Effector memory CD4-positive, alpha-beta T cell (primary cell): Measurements from ENCODE around the gene NEUROD6.

Experiments
- DNase-seq, 3 donors: peaks; one replicate each; pipeline ENCODE4 v3.0.0-alpha.2; 2020
- H3K27ac ChIP-seq: 2 replicates; pipeline ENCODE4 v1.7.0; 2013; ENCODE audit warnings: mild to moderate bottlenecking, low read length, moderate library complexity; ENCODE audit not compliant: insufficient read depth, poor library complexity, severe bottlenecking
- H3K27me3 ChIP-seq: replicated peaks from 2 replicates; pipeline ENCODE4 v1.7.0; 2013; ENCODE audit warnings: mild to moderate bottlenecking, low read length; ENCODE audit not compliant: insufficient read depth, control insufficient read depth, poor library complexity, severe bottlenecking
- H3K36me3 ChIP-seq: 2 replicates; pipeline ENCODE4 v1.7.0; 2013; ENCODE audit warnings: mild to moderate bottlenecking, low read length, moderate library complexity; ENCODE audit not compliant: control insufficient read depth, insufficient read depth
- H3K4me1 ChIP-seq: 2 replicates; pipeline ENCODE4 v1.7.0; 2013; ENCODE audit warnings: low read length, mild to moderate bottlenecking; ENCODE audit not compliant: control insufficient read depth, insufficient read depth, poor library complexity, severe bottlenecking
- H3K4me3 ChIP-seq: 2 replicates; pipeline ENCODE4 v1.7.0; 2013; ENCODE audit warnings: low read length, low read depth, mild to moderate bottlenecking; ENCODE audit not compliant: insufficient read depth, poor library complexity, severe bottlenecking
- H3K9me3 ChIP-seq: 2 replicates; pipeline ENCODE4 v1.7.0; 2013; ENCODE audit warnings: mild to moderate bottlenecking, low read length, moderate library complexity; ENCODE audit not compliant: control insufficient read depth

The NEUROD6 gene

DNA sequence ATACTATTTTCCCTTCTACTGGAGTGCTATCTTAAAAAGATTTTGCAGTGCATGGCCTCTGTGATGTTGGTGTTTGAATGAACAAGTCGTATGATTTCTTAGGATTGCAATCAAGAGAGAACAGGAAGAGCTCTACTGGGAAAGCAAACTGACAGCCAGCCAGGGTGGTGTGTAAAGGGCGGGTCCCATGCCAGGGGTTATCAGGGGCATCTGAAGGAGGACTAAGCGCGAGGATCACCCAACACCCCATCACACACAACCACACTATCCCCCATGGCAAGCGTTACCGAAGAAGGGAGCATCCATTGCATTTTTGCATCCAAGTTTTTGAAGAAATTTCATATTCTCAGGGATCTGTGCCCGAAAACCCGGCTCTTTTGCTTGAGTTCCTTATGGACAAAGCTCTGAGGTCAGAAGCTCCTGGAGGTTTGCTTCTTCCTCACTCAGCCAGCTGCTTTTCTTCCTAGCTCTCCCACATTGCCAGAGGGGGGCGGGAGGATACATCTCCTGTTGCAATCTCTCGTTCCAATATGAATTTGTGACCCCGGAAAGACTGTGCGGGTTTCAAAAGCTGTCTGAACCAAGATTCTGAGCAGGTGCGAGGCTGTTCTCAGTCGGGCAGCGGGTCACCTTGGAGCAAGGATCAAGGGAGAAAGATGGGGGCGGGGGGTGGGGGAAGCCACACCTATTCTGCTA lies 5.2 kb downstream of the NEUROD6 start:
- no peak overlapping the region for H3K4me3 ChIP-seq
- no peaks in the 10 kb centered on the region for H3K4me1 ChIP-seq
- DNase-seq, result no peak
- H3K27me3 ChIP-seq, result no peaks in the 10 kb centered on the region
- H3K36me3 ChIP-seq, result no peaks in the 10 kb centered on the region
- H3K27ac ChIP-seq, result no peak overlapping the region
- H3K9me3 ChIP-seq, result no peaks in the 10 kb centered on the region

DNA sequence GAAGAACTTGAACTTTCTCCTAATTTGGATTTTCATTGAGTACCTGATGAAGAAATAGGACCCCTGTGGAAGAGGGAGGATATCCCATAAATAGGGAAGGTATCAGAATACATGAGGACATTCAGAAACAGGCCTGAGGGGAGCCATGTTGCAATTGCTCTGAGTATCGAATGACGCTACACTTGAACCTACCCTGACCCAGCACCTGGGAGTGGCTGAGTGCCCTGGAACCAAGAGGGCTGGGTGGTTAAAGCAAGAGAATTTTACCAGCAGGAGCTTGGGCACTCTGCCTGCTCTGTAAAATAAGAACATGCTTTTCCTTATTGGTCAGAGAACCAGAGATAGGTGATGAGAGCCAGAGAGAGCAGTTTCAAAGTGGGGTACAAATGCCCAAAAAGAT lies 7.2 kb downstream of the NEUROD6 start:
- no peak for DNase-seq
- no peaks in the 10 kb centered on the region for H3K27me3 ChIP-seq

DNA sequence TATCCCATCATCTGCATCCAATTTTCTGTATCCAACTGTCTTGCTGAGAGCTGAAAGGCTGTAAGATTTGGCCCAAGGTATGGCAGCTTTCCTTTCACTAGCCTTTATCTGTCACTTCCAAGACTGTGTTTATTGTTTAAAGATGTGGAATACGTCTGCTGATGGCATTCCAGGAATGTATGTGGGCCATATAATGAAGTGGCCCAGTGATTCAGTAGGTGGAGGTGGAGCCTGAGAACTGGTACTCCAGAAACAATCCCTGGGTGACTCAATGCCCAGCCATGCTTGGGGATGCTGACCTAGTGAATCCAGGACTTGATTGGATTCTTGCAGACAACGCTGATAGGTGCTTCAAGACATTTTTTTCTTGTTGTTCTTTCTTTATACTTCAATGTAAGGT lies 13.5 kb downstream of the NEUROD6 start:
- no peaks in the 10 kb centered on the region for H3K27me3 ChIP-seq
- H3K4me3 ChIP-seq, result no peak overlapping the region
- H3K4me1 ChIP-seq, result no peaks in the 10 kb centered on the region
- H3K36me3 ChIP-seq, result no peaks in the 10 kb centered on the region
- no peak overlapping the region for H3K27ac ChIP-seq
- no peak for DNase-seq
- no peaks in the 10 kb centered on the region for H3K9me3 ChIP-seq

More for the DNA sequence above, 7.2 kb downstream of the NEUROD6 start:
- no peak overlapping the region for H3K4me3 ChIP-seq
- H3K27ac ChIP-seq, result no peak overlapping the region
- H3K4me1 ChIP-seq, result no peaks in the 10 kb centered on the region
- H3K36me3 ChIP-seq, result no peaks in the 10 kb centered on the region
- H3K9me3 ChIP-seq, result no peaks in the 10 kb centered on the region

DNA sequence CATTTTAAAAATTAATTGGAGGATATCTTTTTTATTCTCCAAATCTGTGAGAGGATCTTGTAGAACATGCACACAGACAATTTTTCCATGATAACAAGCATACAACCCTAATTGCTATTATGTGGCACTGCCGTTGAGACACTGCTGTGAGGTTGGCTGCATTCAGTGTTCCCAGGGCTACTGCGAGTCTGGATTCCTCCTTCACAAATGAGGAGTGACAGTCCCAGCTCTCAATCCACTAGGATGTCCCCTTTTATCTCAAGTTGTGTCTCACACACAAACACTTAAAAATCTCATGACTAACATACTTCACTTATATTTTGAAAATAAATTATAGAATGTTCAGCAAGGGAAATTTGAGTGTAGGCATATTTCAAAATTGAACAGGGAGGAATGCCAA lies 14.1 kb downstream of the NEUROD6 start:
- DNase-seq, result no peak

DNA sequence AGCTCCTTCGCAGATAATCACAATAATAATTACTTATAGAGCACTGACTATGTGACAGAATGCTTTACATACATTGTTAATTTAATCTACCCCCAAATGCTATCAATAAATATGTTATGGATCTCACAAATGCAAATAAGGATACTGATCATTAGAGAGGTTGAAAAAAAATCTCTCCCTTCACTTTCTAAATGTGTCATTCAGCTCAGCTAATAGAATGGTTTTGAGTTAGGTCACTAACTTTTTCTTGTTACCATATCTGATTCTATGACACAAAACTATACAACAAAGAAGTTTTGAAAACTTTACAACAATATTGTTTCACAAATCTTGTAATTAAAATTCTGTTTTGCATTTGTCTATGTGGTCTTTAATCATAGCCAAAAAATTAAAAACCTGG lies 17.4 kb downstream of the NEUROD6 start:
- no peak overlapping the region for H3K27ac ChIP-seq
- no peaks in the 10 kb centered on the region for H3K4me1 ChIP-seq
- DNase-seq, result no peak
- H3K4me3 ChIP-seq, result no peak overlapping the region
- H3K27me3 ChIP-seq, result no peaks in the 10 kb centered on the region
- H3K9me3 ChIP-seq, result no peaks in the 10 kb centered on the region
- H3K36me3 ChIP-seq, result no peaks in the 10 kb centered on the region

More for the DNA sequence above, 14.1 kb downstream of the NEUROD6 start:
- no peaks in the 10 kb centered on the region for H3K27me3 ChIP-seq
- H3K4me1 ChIP-seq, result no peaks in the 10 kb centered on the region
- H3K9me3 ChIP-seq, result no peaks in the 10 kb centered on the region
- H3K36me3 ChIP-seq, result no peaks in the 10 kb centered on the region
- no peak overlapping the region for H3K27ac ChIP-seq
- no peak overlapping the region for H3K4me3 ChIP-seq

DNA sequence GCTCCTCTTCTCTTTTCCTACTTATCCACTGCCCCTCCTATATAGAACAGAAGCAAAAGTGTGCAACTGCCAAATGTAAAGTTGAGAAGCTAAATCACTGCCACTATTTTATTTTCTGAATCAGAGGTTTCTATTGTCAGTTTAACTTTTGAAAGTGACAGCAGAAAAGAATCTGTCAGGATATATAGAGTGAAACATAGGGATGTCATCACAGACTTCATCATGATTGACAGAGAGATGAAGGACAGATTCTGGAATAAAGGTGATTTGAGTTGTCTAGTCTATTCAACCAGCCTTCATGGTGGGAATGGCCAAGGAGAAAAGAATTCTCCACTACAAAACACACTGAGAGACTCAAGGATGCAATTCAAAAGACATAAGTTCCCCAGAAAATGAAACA lies 19.9 kb downstream of the NEUROD6 start:
- no peaks in the 10 kb centered on the region for H3K9me3 ChIP-seq
- H3K4me1 ChIP-seq, result no peaks in the 10 kb centered on the region
- no peak overlapping the region for H3K4me3 ChIP-seq
- no peaks in the 10 kb centered on the region for H3K36me3 ChIP-seq
- no peak for DNase-seq
- no peak overlapping the region for H3K27ac ChIP-seq
- no peaks in the 10 kb centered on the region for H3K27me3 ChIP-seq

DNA sequence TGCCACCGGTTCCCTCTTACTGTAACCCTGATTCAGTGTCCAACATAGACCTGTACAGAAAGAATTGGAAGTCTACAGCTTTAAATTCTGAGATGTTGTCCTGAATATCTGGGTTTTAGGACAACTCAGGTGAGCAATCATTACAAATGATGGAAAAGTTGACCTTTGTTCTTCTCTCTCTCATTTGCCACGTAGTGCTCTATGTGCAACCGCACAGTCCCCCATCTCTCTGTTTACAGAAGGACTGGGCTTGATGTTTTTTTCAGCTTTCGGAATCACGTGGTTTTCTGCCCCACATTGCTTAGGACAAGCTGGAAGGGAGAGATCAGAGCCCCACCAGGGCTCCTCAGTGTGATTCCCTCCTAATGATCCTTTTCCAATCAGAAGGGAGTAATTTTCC lies 22.2 kb downstream of the NEUROD6 start:
- H3K36me3 ChIP-seq, result no peaks in the 10 kb centered on the region
- H3K9me3 ChIP-seq, result no peaks in the 10 kb centered on the region
- no peak for DNase-seq
- H3K27ac ChIP-seq, result no peak overlapping the region
- H3K4me3 ChIP-seq, result no peak overlapping the region
- H3K4me1 ChIP-seq, result no peaks in the 10 kb centered on the region
- no peaks in the 10 kb centered on the region for H3K27me3 ChIP-seq

DNA sequence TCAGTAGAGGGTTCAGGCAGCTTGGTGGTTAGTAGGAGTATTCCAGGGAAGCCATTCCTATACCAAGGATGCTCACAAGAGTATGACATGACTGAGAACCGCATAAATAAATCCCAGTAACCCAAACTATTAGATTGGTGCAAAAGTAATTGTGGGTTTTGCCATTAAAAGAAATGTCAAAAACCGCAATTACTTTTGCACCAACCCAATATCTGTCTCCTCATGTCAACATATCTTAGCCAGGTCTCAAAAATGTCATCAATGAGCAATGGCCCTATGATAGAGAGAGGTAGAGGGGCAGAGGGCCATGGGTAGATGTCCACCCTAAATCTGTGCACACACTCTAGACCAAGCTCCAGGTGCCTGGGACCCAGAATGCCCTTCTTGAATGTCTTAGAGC lies 23.6 kb downstream of the NEUROD6 start:
- Histone ChIP-seq H3K9me3 (no peaks in the 10 kb centered on the region), H3K27ac (no peak overlapping the region), H3K4me1 (no peaks in the 10 kb centered on the region), H3K36me3 (no peaks in the 10 kb centered on the region), H3K27me3 (no peaks in the 10 kb centered on the region), H3K4me3 (no peak overlapping the region)
- no peak for DNase-seq

DNA sequence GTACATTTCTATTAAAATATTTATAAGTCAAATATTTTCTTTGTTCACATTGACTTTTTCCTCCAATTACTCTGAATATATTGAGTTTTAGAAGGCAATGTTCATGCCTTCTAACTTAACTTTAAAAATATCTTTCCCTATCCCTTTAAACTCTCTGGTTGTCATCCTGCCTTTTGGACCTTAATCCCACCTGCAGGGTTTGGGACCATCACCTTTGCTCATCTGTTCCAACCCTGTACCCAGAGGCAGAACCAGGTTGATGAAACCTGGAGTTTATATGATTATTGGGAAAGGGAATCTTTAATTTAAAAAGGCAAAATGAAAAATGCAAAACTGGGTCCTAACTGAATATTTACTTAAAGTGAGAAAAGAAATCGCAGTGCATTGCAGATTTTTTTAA lies 24.8 kb downstream of the NEUROD6 start:
- Histone ChIP-seq H3K36me3 (no peaks in the 10 kb centered on the region), H3K4me3 (no peak overlapping the region), H3K27ac (no peak overlapping the region), H3K9me3 (no peaks in the 10 kb centered on the region), H3K4me1 (no peaks in the 10 kb centered on the region), H3K27me3 (no peaks in the 10 kb centered on the region)
- DNase-seq, result no peak

DNA sequence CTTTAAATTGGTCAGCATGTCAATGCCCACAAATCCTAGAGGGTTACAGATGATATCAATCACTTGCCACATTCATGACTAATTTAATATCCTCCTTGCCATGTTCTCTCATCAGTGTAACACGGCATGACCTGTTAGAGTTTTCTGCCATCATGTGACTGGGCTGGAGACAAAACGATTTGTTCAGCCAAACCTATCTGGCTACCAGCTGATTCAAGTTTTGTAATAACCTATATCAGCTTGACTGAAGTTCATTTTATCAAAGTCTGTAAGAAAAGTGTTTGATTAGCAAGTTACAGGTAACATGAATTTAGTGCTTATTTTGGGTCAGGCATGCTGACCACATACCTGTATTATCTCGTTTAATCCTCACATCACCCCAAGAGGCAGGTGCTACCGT lies 25.7 kb downstream of the NEUROD6 start:
- H3K27me3 ChIP-seq, result no peaks in the 10 kb centered on the region
- no peak for DNase-seq
- H3K9me3 ChIP-seq, result no peaks in the 10 kb centered on the region
- no peaks in the 10 kb centered on the region for H3K36me3 ChIP-seq
- H3K4me1 ChIP-seq, result no peaks in the 10 kb centered on the region
- H3K4me3 ChIP-seq, result no peak overlapping the region
- no peak overlapping the region for H3K27ac ChIP-seq
